Stomach (tissue), 4 donors: Measurements from ENCODE around the gene DENND1C.

Experiments
- POLR2A ChIP-seq, 4 donors: fragments of 450-650 bp; IDR thresholded peaks; one replicate each; pipeline ENCODE4 v1.6.1; 2016; ENCODE audit warnings: antibody characterized with exemption in 4 of 4, control low read depth in 2 of 4, mild to moderate bottlenecking in 1 of 4, moderate library complexity in 1 of 4
- POLR2AphosphoS5 ChIP-seq, 3 donors: sonication (generic); formaldehyde crosslinking; IDR thresholded peaks; one replicate each; pipeline ENCODE4 v1.6.1; 2016; ENCODE audit warnings: antibody characterized with exemption in 3 of 3
- TF ChIP-seq, protein P1 (sequence below), 7 experiments: fragments of 450-650 bp in 4 of 7; fragments of 200-600 bp in 3 of 7; sonication (generic) in 3 of 7; IDR thresholded peaks; one replicate each; pipeline ENCODE4 v1.5.1; 2016 to 2019; ENCODE audit warnings: antibody characterized with exemption in 7 of 7, control low read depth in 2 of 7, mild to moderate bottlenecking in 1 of 7

DNA sequence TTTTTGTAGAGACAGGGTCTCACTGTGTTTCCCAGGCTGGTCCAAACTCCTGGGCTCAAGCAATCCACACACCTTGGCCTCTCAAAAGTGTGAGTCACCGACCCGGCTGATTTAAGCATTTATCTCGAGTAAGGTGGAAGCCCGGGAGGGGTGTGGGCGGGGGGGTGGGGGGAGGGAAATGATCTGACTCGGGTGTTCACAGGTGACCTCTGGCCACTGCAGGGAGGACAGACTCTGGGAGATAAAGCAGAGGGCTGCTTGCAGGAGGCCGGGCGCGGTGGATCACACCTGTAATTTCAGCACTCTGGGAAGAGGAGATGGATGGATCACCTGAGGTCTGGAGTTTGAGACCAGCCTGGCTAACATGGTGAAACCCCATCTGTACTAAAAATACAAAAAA is 7.9 kb downstream of the DENND1C start:
- TF ChIP-seq, protein P1, sequence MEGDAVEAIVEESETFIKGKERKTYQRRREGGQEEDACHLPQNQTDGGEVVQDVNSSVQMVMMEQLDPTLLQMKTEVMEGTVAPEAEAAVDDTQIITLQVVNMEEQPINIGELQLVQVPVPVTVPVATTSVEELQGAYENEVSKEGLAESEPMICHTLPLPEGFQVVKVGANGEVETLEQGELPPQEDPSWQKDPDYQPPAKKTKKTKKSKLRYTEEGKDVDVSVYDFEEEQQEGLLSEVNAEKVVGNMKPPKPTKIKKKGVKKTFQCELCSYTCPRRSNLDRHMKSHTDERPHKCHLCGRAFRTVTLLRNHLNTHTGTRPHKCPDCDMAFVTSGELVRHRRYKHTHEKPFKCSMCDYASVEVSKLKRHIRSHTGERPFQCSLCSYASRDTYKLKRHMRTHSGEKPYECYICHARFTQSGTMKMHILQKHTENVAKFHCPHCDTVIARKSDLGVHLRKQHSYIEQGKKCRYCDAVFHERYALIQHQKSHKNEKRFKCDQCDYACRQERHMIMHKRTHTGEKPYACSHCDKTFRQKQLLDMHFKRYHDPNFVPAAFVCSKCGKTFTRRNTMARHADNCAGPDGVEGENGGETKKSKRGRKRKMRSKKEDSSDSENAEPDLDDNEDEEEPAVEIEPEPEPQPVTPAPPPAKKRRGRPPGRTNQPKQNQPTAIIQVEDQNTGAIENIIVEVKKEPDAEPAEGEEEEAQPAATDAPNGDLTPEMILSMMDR (IDR thresholded peaks at IDR 0.05): no peak
- TF ChIP-seq POLR2AphosphoS5 (IDR thresholded peaks at IDR 0.05): no peak
- no peak for TF ChIP-seq POLR2A (IDR thresholded peaks at IDR 0.05)
